HFFc6 (cell line): Measurements from ENCODE around the gene SAPCD1. TPM values are rescaled to one million over a fixed set of nuclear protein-coding genes. Genes with fewer than 3 reads are reported as not detected.

Source experiments
- DNase-seq: peaks from one replicate; pipeline ENCODE4 v3.0.0-alpha.2; 2018
- H3K27ac Mint-ChIP-seq: 2 replicates; pipeline ENCODE4 v1.8.0; 2020; ENCODE audit warnings: mild to moderate bottlenecking, mixed read lengths
- H3K27me3 Mint-ChIP-seq: 2 replicates; pipeline ENCODE4 v1.8.0; 2021; ENCODE audit warnings: mild to moderate bottlenecking, moderate library complexity, mixed read lengths; ENCODE audit not compliant: insufficient read depth
- H3K36me3 Mint-ChIP-seq: 2 replicates; pipeline ENCODE4 v1.8.0; 2021; ENCODE audit warnings: low read depth, mixed read lengths
- H3K4me1 Mint-ChIP-seq: 2 replicates; pipeline ENCODE4 v1.8.0; 2020; ENCODE audit warnings: low read depth, mixed read lengths
- H3K4me3 Mint-ChIP-seq: 2 replicates; pipeline ENCODE4 v1.8.0; 2020; ENCODE audit warnings: mild to moderate bottlenecking, moderate library complexity, mixed read lengths
- H3K9me3 Mint-ChIP-seq: 2 replicates; pipeline ENCODE4 v1.8.0; 2020; ENCODE audit warnings: mild to moderate bottlenecking, mixed read lengths
- total RNA-seq, 6 experiments: library from RNA; stranded (reverse); fragmentation: NEBNext Ultra II Directional; extraction: Animal tissue kit (Norgen Biotek cat#: 25700); gene quantifications; 2 replicates in 1 of 6; 3 replicates in 5 of 6; pipeline ENCODE4 v1.2.3, GENCODE V29; 2021
- TF ChIP-seq, protein P1 (sequence below): fragments of 200-600 bp; sonication (generic); IDR thresholded peaks from 2 replicates; pipeline ENCODE4 v1.5.0; 2021; ENCODE audit warnings: antibody characterized with exemption, mild to moderate bottlenecking

The SAPCD1 gene
- total RNA-seq, 6 experiments from 2014 or later = 0.91 to 2.4 (median 1.3) TPM

DNA sequence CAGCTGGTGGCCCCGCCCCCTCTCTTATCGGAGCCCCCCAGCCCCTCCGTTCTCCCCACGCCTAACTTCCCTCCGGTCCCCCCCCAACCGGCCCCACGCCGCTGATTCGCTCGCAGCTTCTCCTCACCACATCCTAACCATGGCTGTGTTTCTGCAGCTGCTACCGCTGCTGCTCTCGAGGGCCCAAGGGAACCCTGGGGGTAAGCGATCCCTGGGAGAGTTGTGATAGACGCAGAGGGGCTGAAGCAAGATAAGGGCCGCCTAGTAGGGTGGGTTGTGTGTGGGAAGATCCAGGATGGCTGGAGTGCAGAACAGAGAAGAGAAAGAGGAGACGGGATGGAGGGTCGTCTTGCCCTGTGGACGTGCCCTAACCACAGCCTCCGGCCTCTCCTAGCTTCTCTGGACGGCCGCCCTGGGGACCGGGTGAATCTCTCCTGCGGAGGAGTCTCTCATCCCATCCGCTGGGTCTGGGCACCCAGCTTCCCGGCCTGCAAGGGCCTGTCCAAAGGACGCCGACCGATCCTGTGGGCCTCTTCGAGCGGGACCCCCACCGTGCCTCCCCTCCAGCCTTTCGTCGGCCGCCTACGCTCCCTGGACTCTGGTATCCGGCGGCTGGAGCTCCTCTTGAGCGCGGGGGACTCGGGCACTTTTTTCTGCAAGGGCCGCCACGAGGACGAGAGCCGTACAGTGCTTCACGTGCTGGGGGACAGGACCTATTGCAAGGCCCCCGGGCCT is 39.0 kb upstream of the SAPCD1 start, which contains the start of gene MPIG6B:
TSS of gene MPIG6B (plus strand) at position 129 of the 735 bp plus-strand sequence. CDS start at position 140, 11 bp downstream.
- DNase-seq = no peak
- H3K27me3 Mint-ChIP-seq = peaks cover 10% of the 10 kb centered on the region
- H3K36me3 Mint-ChIP-seq = peaks cover 12% of the 10 kb centered on the region
- no peaks in the 10 kb centered on the region for H3K9me3 Mint-ChIP-seq
- TF ChIP-seq, protein P1, sequence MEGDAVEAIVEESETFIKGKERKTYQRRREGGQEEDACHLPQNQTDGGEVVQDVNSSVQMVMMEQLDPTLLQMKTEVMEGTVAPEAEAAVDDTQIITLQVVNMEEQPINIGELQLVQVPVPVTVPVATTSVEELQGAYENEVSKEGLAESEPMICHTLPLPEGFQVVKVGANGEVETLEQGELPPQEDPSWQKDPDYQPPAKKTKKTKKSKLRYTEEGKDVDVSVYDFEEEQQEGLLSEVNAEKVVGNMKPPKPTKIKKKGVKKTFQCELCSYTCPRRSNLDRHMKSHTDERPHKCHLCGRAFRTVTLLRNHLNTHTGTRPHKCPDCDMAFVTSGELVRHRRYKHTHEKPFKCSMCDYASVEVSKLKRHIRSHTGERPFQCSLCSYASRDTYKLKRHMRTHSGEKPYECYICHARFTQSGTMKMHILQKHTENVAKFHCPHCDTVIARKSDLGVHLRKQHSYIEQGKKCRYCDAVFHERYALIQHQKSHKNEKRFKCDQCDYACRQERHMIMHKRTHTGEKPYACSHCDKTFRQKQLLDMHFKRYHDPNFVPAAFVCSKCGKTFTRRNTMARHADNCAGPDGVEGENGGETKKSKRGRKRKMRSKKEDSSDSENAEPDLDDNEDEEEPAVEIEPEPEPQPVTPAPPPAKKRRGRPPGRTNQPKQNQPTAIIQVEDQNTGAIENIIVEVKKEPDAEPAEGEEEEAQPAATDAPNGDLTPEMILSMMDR = no peak
- no peak within 1 kb of the TSS for H3K27ac Mint-ChIP-seq
- H3K4me1 Mint-ChIP-seq = peaks cover 1% of the 10 kb centered on the region; the same call in 1 of the 2 replicates
- no peak within 1 kb of the TSS for H3K4me3 Mint-ChIP-seq

DNA sequence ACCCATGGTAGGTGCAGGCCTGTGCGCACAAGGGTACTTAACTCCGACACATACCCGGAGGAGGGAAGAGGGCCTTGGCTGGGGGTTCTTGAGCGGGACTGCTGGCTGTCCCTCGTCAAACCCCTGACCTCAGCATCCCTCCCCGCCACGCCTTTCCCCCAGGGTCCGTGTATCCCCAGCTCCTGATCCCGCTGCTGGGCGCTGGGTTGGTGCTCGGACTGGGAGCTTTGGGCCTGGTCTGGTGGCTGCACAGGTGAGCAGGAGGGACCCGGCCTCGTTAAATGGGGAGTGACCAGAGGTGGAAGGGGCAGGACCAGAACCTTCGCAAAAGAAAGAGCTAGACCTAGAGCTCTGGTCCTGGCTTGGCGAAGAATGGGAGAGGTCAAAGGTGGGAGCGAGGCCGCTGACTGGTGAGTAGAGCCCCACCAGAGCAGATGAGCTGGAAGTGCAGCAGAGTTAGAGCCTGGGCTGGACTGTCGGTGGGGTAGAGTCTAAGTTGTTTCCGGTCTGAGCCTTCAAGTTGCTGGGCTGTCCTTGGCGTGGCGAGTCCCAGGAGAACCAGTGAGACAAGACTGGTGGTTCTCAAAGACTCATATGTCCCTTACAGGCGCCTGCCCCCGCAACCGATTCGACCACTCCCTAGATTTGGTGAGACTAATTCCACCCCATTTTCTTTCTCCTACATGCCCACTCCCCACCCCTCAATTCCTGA is 38.3 kb upstream of the SAPCD1 start:
- Mint-ChIP-seq H3K4me3 (no peak overlapping the region), H3K9me3 (no peaks in the 10 kb centered on the region), H3K36me3 (peaks cover 12% of the 10 kb centered on the region), H3K27ac (no peak overlapping the region), H3K4me1 (peaks cover 8% of the 10 kb centered on the region; the same call in 1 of the 2 replicates), H3K27me3 (peaks cover 10% of the 10 kb centered on the region)
- DNase-seq = no peak
- TF ChIP-seq, protein P1 = no peak

DNA sequence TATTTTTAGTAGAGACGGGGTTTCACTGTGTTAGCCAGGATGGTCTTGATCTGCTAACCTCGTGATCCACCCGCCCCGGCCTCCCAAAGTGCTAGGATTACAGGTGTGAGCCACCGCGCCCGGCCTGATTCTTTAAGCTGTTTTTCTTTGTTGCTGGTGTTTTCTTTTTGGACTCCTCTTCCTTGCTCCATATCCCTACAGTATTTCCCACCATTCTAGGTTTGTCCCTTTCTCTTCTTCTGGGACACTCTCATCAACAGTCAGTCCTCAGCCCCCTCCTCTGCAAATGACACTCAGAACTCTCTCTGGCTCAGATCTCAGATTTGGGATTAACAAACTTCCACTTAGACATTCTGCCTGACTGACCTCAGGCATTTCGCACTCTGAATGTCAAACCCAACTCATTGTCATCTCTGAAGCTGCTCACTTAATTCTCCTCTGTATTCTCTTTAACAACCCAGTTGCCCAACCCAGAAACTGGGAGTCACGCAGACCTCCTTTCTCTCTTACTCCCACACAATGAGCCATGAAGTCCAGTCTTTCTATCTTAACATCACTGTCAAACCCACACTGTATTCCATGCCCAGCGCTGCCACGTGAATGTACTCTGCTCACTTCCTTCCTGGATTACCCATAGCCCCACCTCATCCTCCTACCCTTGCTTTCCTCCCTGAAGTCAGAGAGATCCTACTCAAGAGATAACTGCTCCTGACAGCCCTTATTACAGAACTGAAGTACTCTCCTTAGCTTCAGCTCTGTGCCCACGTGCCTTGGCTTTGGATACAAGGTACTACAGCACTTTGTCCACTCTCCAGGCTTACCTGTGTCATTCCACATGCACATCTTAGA is 36.7 kb upstream of the SAPCD1 start:
- Mint-ChIP-seq H3K4me1 (peaks cover 18% of the 10 kb centered on the region), H3K4me3 (no peak overlapping the region), H3K27me3 (peaks cover 11% of the 10 kb centered on the region), H3K27ac (no peak overlapping the region), H3K9me3 (no peaks in the 10 kb centered on the region), H3K36me3 (peaks cover 19% of the 10 kb centered on the region)
- TF ChIP-seq, protein P1 = no peak
- no peak for DNase-seq

DNA sequence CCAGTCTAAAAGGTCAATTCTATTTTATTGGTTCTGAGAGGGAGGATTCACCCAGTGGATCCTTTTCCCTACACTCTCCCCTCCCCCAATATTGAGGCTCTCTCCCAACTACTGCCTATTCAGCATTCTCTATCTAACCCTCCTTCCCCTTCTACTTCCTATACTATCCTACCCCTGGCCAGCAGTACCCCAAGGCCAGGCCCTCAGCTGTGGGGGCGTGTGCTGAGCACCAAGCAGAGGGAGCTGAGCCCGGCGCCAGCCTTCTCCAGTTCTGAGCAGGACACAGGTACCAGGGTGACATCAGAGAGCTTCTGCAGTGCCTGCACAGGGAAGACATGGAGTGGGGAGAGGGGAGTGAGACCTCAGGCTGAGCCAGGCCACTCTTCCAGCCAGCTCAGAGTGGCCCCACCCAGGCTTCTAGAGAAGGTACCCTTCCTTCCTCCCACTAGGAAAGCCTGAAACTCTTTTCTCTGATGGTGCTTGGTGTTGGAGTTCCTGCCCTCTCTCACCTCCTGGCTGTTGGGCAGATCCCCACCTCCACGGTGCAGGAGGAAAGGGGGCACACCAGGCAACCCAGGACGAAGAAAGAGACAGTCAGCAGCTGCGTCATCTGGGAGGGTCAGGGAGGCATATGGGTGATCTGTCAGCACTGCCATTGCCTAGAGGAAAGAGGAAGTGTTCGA is 35.3 kb upstream of the SAPCD1 start:
- Mint-ChIP-seq H3K4me1 (peaks cover 32% of the 10 kb centered on the region), H3K27ac (no peak overlapping the region), H3K4me3 (peak overlapping the region; percentile 18; the same call in 1 of the 2 replicates), H3K27me3 (peaks cover 6% of the 10 kb centered on the region), H3K36me3 (peaks cover 22% of the 10 kb centered on the region), H3K9me3 (no peaks in the 10 kb centered on the region)
- no peak for DNase-seq
- TF ChIP-seq, protein P1 = no peak
